HG02678 (cell line): ENCODE measurements around the gene ARFRP1.
A peak's percentile ranks its signal among the peaks of the same experiment; 100 is the strongest.

Experiments
- ATAC-seq: cut with Tn5 transposase; IDR thresholded peaks from one replicate; pipeline ENCODE4 v1.9.1; 2021; ENCODE audit warnings: mild to moderate bottlenecking, moderate library complexity; ENCODE audit not compliant: unreplicated experiment

ARFRP1 gene, protein sequence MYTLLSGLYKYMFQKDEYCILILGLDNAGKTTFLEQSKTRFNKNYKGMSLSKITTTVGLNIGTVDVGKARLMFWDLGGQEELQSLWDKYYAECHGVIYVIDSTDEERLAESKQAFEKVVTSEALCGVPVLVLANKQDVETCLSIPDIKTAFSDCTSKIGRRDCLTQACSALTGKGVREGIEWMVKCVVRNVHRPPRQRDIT

DNA sequence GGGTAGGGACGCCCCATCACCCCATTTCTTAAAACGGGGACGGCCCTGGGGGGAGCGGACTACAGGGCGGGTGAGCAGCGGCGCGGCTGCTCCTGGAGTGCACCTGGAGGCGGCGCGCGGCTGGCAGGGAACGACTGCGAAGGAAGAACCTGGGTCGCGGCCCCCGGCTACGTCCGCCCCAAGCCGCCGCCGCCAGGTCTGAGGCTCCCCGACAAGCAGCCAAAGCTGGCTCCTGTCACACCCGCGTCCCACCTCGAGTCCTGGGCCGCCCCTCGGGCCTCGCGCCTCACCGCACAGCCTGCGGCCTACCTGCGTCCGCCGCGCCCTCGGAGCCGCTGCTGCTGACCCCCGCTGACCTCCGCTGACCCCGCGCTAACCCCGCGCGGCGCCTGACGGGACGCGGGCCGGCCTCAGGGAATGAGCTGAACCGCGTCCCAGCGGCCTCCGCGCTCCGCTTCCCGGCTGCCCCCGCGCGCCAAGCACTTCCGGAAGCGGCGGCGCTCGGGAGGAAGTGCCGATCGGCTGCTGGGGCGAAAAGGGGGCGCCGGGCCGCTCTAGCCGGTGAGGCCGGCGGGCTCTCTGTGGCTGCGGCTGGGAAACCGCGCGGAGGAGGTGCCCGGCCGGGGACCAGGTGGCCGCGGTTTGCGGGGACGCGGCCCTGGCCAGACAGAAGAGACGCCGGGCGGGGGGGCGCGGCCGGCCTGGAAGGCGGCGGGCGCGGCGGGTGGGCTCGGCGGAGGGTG is at the start of gene ARFRP1, which contains the start of gene ZGPAT:
Gene ARFRP1, minus strand, starts transcription at position 419 of the 743 bp plus-strand sequence. CDS start 885 bp downstream, outside the sequence.
Gene ZGPAT, plus strand, starts transcription at position 482 of the 743 bp plus-strand sequence. CDS start 542 bp downstream, outside the sequence.
- ATAC-seq, result peak; percentile 80

DNA sequence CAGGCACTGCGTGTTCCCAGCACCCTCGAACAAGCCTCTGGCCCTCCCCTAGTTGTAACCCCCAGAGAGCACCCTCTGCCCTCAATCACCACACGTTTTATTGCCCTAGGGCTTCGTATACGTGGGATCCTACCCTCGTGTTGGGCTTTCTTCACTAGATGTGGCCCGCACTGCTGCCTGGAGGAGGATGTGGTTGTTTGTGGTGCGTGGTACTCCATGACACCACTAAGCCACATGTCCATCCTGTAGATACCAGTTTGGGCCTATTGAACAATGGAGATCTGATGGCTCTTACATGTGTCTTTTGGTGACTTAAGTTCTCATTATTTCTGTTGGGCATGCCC is 48.8 kb upstream of the ARFRP1 start:
- ATAC-seq, result no peak

DNA sequence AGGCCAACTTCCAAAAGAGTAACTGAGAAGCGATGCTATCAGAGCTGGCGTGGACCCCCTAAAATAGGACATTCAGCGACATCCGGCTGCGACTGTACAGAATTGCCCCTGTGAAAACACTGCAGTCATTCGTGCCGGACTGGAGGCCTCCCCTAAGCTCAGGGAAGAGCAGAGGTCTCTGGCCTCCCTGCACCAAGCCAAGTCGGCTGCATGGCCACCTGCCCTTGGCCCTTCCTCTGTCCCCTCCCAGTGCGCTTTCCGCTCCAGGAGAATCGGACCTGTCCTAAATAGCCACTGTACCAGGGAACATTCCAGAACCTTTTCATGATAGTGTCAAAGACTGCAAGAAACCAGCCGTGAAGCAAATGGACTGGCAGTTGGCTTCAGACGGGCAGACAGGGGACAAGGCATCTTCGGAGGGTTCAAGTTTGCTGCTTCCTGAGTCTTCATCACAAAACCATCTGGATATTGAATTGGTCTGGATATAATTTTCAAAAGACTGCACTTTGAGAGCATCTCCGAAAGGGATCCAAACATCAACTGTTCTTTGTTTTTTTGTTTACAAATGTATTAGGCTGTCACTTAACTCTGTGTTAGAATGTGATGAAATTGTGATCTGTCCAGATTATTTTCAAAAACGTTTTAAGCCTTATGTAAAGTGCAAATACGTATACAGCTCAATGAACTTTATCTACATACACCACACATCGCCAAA is 48.3 kb upstream of the ARFRP1 start:
- ATAC-seq, result no peak

DNA sequence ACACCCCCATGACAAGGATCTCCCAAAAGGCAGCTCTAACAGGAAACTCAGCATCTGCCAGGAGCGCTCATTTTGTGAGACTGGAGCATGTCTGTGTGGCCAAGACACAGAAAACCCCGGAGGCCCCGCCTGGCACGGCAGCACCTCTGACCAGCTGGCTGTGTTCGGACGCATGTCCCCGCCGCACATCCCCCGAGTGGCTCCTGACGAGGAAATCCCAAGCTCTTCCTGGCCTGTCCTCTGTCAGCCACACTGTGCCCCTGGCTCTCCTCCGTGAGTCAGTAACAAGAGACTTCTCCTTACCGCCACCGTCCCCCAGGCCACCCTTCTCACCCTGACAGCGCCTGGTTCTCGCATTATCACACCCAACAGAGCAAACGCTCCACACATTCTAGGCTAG is 46.2 kb upstream of the ARFRP1 start:
- no peak for ATAC-seq

DNA sequence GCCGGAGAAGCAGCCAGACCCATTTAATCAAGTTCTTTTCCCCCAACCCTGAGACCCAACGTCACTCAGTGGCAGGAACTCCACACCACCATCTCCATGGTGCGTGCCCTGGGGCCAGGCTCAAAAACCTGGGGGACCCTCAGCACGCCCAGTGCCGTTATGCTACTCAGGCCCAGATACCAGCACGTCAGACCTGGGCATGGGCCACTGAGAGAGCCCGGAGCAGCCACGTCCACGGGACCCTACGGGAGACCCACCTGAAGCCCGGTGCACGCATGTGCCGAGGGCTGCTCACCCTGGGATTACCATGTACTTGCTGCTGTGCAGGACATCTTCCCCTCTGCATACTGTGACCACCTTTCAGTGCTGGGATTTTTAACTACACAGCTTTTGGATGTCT is 45.6 kb upstream of the ARFRP1 start:
- no peak for ATAC-seq

DNA sequence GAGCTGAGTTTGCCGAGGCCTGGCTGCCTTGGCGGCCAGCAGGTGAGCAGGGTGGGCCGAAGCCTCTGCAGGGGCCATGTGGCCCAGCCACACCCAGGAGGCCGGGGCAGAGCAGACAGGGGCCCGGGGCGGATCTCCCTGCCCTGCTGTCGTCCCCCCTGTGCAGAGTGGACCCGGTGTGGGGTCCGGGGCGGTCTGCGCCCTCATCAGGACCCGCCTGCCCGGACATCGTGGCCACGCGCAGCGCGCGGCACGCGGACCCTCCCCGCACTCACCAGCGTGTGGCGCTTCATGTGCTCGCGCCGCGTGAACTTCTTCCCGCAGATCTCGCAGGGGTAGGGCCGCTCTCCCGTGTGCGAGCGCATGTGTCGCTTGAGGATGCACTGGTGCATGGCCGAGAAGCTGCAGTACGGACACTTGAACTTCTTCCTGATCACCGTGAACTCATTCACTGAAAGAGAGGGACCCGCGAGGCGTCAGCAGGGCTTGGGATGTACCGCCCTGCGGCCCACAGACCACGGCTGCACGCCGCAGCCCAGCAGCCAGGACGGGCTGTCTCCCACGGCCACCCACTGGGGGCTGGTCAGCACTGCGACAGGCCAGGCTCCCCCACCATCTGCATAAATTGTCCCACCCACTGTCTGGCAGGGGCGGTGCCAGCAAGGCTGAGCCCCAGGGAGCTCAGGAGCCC is 44.8 kb upstream of the ARFRP1 start:
- no peak for ATAC-seq

DNA sequence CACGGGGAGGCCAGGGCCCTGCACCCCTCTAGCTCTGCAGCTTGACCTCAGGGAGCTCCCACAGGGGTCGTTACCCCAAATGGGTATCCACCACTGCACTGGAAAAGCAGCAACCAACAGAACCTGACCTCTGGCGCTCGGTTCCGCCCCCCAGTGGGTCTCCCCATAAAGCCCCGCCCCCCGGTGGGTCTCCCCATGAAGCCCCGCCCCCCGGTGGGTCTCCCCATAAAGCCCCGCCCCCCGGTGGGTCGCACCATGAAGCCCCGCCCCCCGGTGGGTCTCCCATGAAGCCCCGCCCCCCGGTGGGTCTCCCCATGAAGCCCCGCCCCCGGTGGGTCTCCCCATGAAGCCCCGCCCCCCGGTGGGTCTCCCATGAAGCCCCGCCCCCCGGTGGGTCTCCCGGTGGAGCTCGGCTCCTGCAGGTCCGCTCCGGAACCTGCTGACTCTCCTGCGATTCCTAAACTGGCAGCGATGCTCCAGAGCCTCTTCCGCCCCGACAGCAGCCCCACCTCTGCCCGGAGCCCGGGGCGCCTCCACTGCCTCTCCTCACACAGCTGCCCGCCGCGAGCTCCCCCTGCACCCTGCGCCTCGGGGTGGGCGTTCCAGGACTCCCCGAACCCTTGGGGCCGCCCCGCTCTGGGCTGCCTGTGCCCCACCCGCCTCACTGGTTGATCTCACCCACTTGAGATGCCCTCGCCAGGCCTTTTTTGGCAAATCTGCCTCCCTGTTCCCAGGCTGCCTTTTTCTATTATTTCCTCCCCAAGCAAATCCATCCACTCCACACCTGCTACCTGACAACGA is 43.9 kb upstream of the ARFRP1 start:
- no peak for ATAC-seq

DNA sequence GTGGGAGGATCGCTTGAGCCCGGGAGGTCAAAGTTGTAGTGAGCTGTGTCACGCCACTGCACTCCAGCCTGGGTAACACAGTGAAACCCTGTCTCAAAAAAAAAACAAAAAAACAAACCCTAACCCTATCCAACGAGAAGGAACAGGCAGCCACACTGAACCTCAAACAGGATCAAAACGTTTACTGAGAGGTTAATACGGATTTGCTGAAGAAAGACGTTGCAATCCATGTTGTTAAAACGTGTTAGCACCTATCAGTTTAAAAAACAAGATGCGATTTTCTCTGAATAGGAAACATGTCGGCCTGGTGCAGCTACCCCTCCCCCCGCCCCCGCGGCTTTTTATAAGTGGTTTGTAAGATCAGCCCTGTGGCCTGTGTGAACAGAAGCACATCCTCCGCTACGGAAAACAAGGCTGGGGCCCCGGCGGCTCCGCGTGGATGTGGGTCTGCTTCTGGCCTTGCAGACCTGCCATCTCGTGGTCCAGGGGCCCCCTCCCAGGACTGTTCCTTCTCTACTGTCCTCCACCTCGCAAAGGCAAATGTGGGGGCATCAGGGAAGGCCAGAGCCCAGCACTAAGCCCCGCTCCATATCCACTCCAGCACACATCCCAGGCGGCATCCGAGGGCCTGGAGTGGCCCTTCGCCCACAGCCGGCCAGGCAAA is 43.2 kb upstream of the ARFRP1 start:
- ATAC-seq, result no peak

DNA sequence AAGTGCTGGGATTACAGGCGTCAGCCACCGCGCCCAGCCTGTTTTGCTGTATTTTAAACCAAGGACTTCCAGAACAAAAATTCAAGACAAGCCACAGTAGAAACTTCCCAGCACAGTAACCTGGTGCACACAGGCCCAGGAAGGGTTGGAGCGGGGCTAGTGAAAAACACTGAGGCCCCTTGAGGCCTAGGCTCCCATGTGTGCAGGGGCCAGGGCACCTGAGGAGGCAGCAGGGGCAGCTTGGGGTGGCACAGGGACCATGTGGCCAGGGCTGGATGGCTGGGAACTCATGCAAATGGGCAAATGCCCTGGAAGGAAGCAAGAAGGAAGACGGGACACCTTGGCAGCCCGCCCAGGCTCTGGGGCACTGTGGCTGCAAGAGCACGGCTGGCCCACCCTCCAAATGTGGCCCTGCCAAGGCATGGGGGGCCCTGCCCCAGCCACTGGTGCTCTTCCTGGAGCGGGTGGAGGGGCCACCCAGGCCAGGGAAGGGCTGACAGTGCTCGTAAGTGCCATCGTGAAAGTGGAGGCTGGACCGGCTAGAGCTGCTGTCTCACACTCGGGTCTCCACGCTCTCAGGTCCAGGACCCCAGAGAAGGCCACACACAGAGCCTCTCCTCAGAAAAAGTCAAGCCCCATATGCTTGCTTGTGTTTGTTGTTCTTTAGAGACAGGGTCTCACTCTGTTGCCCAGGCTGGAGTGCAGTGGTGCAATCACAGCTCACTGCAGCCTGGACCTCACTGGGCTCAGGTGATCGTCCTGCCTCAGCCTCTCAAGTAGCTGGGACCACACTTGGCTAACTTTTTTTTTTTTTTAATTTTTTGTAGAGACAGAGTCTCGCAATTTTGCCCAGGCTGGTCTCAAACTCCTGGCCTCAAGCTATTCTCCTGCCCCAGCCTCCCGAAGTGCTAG is 42.1 kb upstream of the ARFRP1 start:
- no peak for ATAC-seq

DNA sequence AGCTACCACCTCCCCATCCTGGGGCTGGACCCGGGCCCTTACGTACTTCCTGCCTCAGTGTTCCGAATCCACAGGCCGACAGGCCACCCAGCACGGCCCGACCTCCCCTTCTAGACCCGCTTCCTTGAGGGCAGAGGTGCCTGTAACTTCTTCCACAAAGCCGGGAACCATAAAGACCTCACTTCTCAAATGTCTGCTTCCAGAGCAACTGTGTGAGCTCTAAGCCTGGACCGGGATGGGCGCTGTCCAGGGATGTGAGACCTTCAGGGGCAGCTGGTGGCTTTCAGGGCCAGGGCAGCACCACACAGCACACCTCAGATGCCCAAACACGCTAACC is 41.1 kb upstream of the ARFRP1 start:
- no peak for ATAC-seq

DNA sequence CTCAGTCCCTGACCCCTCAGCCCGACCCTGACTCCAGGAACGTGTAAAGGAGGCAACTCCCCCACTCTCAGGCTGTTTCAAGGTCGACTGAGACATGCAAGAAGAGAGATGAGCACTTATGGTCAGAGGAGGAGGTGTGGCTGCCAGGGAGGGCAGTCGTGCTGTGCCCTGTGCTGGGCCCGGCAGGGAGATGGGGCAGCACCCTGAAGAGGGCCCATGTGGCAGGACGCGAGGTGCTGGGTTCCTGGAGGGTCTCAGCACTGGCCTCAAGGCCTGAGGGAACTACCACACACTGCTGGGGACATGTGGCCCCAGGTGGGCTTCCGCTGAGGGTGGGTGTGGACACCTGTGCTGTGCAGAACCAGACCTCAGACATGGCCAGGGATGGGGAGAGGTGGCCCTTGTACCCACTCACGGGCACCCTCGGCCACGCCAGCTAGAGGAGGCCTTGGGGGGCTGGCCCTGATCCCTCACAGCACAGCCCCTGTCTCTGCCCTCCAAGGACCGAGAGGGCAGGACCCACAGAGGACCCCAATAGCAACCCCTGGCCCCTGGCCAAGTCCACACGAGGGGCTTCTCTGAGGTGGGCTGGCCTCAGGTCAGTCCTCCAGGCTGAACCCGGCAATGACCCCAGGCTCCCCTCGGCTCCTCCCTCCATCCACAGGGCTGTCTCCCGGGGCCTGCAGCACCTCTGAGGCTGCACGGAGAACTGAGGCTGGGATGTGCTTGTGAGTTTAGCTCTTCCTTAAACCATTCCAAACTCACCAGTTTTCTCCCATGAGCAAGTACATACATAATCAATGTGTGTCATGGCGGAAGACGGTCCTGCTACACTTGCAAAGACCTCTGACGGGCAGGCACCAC is 40.5 kb upstream of the ARFRP1 start:
- ATAC-seq, result no peak

DNA sequence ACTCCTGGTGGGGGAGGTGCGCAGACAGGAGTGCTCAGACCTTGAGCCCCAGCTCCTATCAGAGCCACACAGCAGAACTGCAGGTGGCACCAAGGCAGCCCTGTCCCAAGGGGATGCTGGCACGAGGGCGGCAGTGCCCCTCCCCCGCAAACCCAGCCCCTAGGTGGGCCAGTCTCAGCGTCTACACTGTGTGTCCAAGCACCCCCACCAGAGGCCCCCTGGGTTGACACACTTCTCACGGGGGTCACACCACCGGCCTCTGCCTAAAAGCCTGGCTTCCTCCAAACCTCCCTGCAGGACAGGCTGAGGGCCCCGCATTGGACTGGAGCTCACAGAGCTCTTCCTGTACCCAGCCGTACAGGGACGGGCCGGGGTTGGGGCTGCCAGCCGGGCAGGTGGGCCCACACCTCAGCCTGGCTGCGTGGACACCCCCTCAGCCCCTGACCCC is 39.9 kb upstream of the ARFRP1 start:
- no peak for ATAC-seq

DNA sequence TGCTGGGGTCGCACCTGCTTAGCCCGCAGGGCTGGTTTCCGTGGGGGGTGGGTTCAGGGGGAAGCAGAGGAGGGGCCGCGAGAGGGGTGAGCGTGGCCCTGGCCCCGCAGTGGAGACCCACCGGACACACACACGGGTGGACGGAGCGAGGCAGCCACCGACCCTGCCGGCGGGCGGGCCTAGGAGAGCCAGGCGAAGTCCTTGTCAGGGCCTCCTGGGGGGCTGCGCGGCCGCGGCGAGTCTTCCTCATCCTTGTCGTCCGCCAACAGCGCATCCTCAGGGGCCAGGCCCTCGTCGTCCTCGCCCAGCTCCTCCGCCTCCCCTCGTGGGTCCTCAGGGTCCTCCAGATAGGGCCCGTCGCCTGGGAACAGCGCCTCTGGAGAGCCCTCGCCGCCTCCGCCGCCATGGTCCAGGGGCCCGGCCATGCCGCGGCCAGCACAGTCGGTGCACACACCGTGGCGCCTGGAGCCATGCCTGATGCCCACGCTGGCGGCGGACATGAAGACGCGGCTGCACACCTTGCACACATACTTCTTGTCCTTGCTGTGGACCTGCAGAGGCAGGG is 39.1 kb upstream of the ARFRP1 start:
- ATAC-seq, result no peak

DNA sequence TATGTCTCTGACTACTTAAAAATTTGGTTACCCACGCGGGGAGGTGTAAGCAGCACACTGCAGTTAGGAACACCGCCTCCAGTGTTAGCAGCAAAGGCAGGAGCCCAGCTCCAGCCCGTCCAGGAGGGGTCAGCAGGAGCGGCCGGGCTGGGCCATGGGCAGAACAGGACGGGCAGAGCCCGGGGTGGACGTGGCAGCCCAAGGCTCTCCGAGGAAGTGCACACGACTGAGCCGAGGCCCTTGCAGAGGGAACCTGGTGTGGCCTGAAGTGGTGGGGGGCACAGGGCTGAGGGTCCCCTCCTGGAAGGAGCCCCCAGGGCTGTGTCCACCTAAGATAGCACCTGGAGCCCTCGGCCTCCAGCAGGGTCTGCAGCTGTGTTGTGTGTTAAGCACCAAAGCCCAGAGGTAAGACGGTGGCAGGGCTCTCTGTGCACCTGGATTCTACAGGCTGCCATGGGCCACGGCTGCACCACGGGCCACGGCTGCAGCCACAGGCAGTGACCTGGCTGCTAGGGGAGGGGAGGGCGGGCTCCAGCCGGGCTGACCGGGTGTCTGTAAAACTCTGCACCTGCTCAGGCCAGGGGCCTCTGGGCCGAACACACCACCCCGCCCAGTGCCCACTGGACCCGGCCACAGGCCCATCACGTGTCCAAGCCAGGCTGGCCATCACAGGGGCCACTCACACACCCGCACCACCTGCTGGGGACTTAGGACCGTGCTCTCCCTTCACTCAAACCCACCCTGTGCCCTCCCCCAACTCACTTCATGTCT is 38.4 kb upstream of the ARFRP1 start:
- ATAC-seq, result no peak

DNA sequence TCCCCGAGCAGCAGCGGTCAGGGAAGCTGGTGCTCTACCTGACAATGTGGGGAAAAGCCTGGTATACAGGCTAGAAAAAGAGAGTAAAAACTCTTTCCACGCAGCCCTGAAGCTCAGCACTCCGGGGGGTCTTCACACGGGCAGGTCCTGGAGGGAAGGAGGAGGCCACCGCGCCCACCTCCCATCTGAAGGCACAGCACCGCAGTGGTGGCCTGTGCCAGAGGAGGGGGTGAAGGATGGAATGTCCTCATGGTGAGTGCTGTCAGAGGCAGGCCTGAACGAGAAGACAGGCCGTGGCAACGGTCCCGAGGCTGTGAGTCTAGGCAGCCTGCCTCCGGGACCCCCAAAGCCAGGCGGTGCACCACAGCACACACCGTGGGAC is 37.6 kb upstream of the ARFRP1 start:
- ATAC-seq, result no peak

DNA sequence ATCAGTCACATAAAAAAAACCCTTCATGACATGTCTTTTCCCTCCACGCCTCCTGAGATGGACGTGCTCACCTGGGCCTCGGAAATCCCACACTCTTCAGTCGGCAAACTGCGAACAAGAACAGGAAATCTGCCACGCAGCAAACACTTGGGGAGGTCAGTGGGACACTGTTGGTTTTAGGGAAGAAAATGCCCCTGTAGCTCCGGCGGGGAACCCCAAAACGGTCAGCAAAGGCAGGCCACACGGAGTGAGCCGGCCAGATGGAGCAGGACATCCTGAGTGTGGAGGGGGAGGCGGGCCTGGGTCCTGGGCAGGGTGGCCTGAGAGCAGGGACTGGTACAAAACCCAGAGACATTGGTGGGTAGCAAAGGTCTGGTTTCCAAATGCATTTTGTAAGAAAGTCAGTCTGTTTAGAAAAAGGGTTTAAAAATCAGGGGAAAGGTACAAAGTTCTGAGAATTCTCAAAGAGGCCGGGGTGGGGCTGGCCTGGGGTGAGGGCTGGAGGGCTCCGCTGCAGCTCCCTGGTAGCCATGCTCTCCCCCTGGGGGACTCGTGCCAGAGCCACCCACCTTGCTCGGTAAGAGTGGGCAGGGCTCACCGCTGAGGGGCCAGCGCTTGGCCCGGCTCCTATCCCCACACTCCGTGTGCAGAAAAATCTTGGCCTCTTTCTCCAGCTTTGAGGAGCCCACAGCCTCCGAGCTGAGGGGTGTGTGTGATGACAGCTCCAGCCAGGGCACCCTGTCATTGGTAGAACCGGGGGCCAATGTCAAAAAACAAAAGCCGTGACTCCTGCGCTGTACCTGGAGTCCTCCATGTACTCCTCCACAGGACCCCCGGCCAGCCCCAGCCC is 37.0 kb upstream of the ARFRP1 start:
- no peak for ATAC-seq
